HepG2 (cell line): ENCODE data around the gene OPN3. TPM values are rescaled to one million over a fixed set of nuclear protein-coding genes. Genes with fewer than 3 reads are reported as not detected.

ENCODE experiments used
- ATAC-seq: fragments of 200-7000 bp; cut with Tn5 transposase; 3 replicates; pipeline ENCODE4 v1.9.1; 2020; ENCODE audit warnings: mild to moderate bottlenecking, moderate library complexity
- BruUV-seq: library from RNA; stranded (reverse); fragments of 400-500 nt; replicated peaks from 2 replicates; lab custom pipeline; 2021; lab: Mats Ljungman, UMichigan
- CTCF ChIA-PET: fragments of 300-600 bp; formaldehyde crosslinking; extraction: SDS; loops from one replicate; lab custom pipeline; 2021; ENCODE audit warnings: low total read pairs, inconsistent platforms, low intra/inter-chr PET ratio; lab: Yijun Ruan, JAX
- POLR2A ChIA-PET: fragments of 350-600 bp; sonication (Branson Sonifier 250); formaldehyde crosslinking; loops from one replicate; lab custom pipeline; 2020; ENCODE audit warnings: antibody characterized with exemption, inconsistent platforms; lab: Yijun Ruan, JAX
- DNase-seq: peaks from one replicate; pipeline ENCODE4 v3.0.0-alpha.2; 2015; ENCODE audit warnings: low spot score
- FAIRE-seq: peaks from 3 replicates; lab custom pipeline; 2011; peaks lifted over from hg19 to GRCh38; lab: Jason Lieb, UNC
- H2AFZ ChIP-seq: one replicate; pipeline ENCODE4 v1.6.1; 2011; ENCODE audit warnings: low read length, inconsistent platforms
- H3K27ac ChIP-seq: fragments of 300-600 bp; 3 replicates; pipeline ENCODE4 v1.8.0; 2011; ENCODE audit warnings: mixed run types, mild to moderate bottlenecking, mixed read lengths, low read length, inconsistent platforms; ENCODE audit not compliant: insufficient read depth; ENCODE audit errors: extremely low read length
- H3K27me3 ChIP-seq, 2 experiments: fragments of 200-600 bp in 1 of 2; 2 replicates in 1 of 2; 3 replicates in 1 of 2; pipeline versions ENCODE4 v1.6.0 to v1.8.0; 2011; ENCODE audit warnings: low read length in 2 of 2, mild to moderate bottlenecking in 2 of 2, moderate library complexity in 2 of 2, inconsistent platforms in 1 of 2; ENCODE audit not compliant: insufficient read depth in 2 of 2, control insufficient read depth in 1 of 2
- H3K36me3 ChIP-seq, 2 experiments: fragments of 200-600 bp in 1 of 2; replicated peaks in 1 of 2; 2 replicates in 1 of 2; 3 replicates in 1 of 2; pipeline versions ENCODE4 v1.5.1 to v1.8.0; 2011; ENCODE audit warnings: low read length in 2 of 2, inconsistent platforms in 1 of 2; ENCODE audit not compliant: insufficient read depth in 2 of 2, control insufficient read depth in 1 of 2
- H3K4me1 ChIP-seq: 2 replicates; pipeline ENCODE4 v1.5.1; 2012; ENCODE audit warnings: low read length, inconsistent platforms; ENCODE audit not compliant: insufficient read depth
- H3K4me2 ChIP-seq: 2 replicates; pipeline ENCODE4 v1.6.0; 2011; ENCODE audit warnings: low read depth, low read length, inconsistent platforms
- H3K4me3 ChIP-seq, 3 experiments: fragments of 200-600 bp in 1 of 3; sonication (generic), shearing (Covaris generic) in 1 of 3; replicated peaks in 1 of 3; 2 replicates each; pipeline ENCODE4 v1.5.1; 2011 to 2016; ENCODE audit warnings: low read length in 3 of 3, inconsistent platforms in 2 of 3, low read depth in 2 of 3, mild to moderate bottlenecking in 2 of 3, control low read depth in 1 of 3, mixed read lengths in 1 of 3; ENCODE audit not compliant: insufficient read depth in 1 of 3
- H3K79me2 ChIP-seq: one replicate; pipeline ENCODE4 v1.6.1; 2011; ENCODE audit warnings: low read length, inconsistent platforms; ENCODE audit not compliant: insufficient read depth
- H3K9ac ChIP-seq: 2 replicates; pipeline ENCODE4 v1.6.0; 2011; ENCODE audit warnings: mild to moderate bottlenecking, low read depth, low read length, inconsistent platforms; ENCODE audit not compliant: insufficient read depth
- H3K9me3 ChIP-seq: 2 replicates; pipeline ENCODE4 v1.5.1; 2012; ENCODE audit warnings: mild to moderate bottlenecking, low read length
- H4K20me1 ChIP-seq: 2 replicates; pipeline ENCODE4 v1.6.0; 2011; ENCODE audit warnings: inconsistent platforms, mild to moderate bottlenecking, low read length, moderate library complexity; ENCODE audit not compliant: insufficient read depth
- EEA1 ChIP-seq: sonication (generic); formaldehyde crosslinking; IDR thresholded peaks from 2 replicates; pipeline ENCODE4 v1.5.1; 2020; ENCODE audit warnings: mild to moderate bottlenecking, missing genetic modification reagents, borderline replicate concordance
- GFI1 ChIP-seq: sonication (generic); formaldehyde crosslinking; IDR thresholded peaks from 2 replicates; pipeline ENCODE4 v1.5.0; 2020; ENCODE audit warnings: missing genetic modification reagents, mild to moderate bottlenecking, borderline replicate concordance
- NONO ChIP-seq, 2 experiments: fragments of 450-650 bp in 1 of 2; sonication (generic) in 1 of 2; formaldehyde crosslinking in 1 of 2; IDR thresholded peaks in 1 of 2; conservative IDR thresholded peaks in 1 of 2; 2 replicates each; pipeline versions ENCODE4 v1.6.1 to v1.8.0; 2017 to 2022; ENCODE audit warnings: mild to moderate bottlenecking in 1 of 2, missing genetic modification reagents in 1 of 2, moderate library complexity in 1 of 2
- RELA ChIP-seq: sonication (generic); formaldehyde crosslinking; IDR thresholded peaks from 2 replicates; pipeline ENCODE4 v1.4.0; 2020; ENCODE audit warnings: missing genetic modification reagents
- U2AF1 ChIP-seq: fragments of 200-400 bp; formaldehyde crosslinking; optimal IDR thresholded peaks from 2 replicates; pipeline ENCODE3; 2017; ENCODE audit warnings: mild to moderate bottlenecking, low read depth, low read length
- UBTF ChIP-seq: sonication (generic); formaldehyde crosslinking; IDR thresholded peaks from 2 replicates; pipeline ENCODE4 v1.4.0; 2020; ENCODE audit warnings: mild to moderate bottlenecking, missing genetic modification reagents
- USF2 ChIP-seq, 2 experiments: sonication (generic) in 1 of 2; formaldehyde crosslinking in 1 of 2; IDR thresholded peaks; 2 replicates each; pipeline versions ENCODE4 v1.5.1 to v1.6.1; 2011 to 2020; ENCODE audit warnings: borderline replicate concordance in 1 of 2, low read depth in 1 of 2, low read length in 1 of 2, mild to moderate bottlenecking in 1 of 2, missing genetic modification reagents in 1 of 2, moderate library complexity in 1 of 2
- ZNF121 ChIP-seq: sonication (generic); formaldehyde crosslinking; IDR thresholded peaks from 2 replicates; pipeline ENCODE4 v1.5.0; 2020; ENCODE audit warnings: mild to moderate bottlenecking, missing genetic modification reagents
- ZNF333 ChIP-seq: sonication (generic); formaldehyde crosslinking; IDR thresholded peaks from 2 replicates; pipeline ENCODE4 v1.4.0; 2020; ENCODE audit warnings: mild to moderate bottlenecking, missing genetic modification reagents, borderline replicate concordance
- WGBS: methylation state at CpG from one replicate; pipeline ENCODE4 v1.1.6; 2017; ENCODE audit warnings: low lambda C conversion rate; 5-methylcytosine and 5-hydroxymethylcytosine counted together
- in situ Hi-C: cut with HindIII; loops from 2 replicates; pipeline ENCODE4 v1.10.0; 2017; ENCODE audit warnings: low pct_unique_long_range_greater_than_20kb; ENCODE audit not compliant: extremely low pct_ligation_motif_present
- intact Hi-C: fragments of 100-400 bp; cut with micrococcal nuclease; formaldehyde crosslinking; loops from one replicate; pipeline ENCODE4 v1.10.0; 2022; ENCODE audit not compliant: unreplicated experiment
- polyA plus RNA-seq, 8 experiments: library from polyadenylated mRNA; depleted of rRNA in 3 of 8; stranded (reverse) in 7 of 8; unstranded in 1 of 8; fragments of >200 nt; fragmentation: Illumina TruSeq in 4 of 8; extraction: Trizol in 4 of 8; gene quantifications; 2 replicates each; pipeline versions ENCODE4 v1.2.1 to v1.2.3, GENCODE V29; 2011 to 2016; ENCODE audit warnings: low read depth in 4 of 8, missing spikeins in 1 of 8, mixed read lengths in 1 of 8; ENCODE audit not compliant: insufficient read depth in 1 of 8
- total RNA-seq, 5 experiments: library from RNA; depleted of rRNA; stranded (reverse); fragments of >200 nt; fragmentation: Illumina TruSeq; extraction: Trizol; gene quantifications; 2 replicates each; pipeline ENCODE4 v1.2.3, GENCODE V29; 2016; ENCODE audit warnings: low read depth in 1 of 5
- TF ChIP-seq, protein P1 (sequence below): sonication (generic); formaldehyde crosslinking; IDR thresholded peaks from 2 replicates; pipeline ENCODE4 v1.4.0; 2020; ENCODE audit warnings: missing genetic modification reagents
- TF ChIP-seq, protein P2 (sequence below): sonication (generic); formaldehyde crosslinking; IDR thresholded peaks from 2 replicates; pipeline ENCODE4 v1.4.0; 2020; ENCODE audit warnings: missing genetic modification reagents

Gene OPN3
- total and polyA plus RNA-seq, 2 of the 13 experiments (the other 11 are each of a cell fraction or from before 2014, with no cell fraction given): 17.4 to 23.0 TPM

GRCh38 chr1:241638099-241638682 lies 2.0 kb downstream of the OPN3 start:
- no peak overlapping the region for H2AFZ ChIP-seq
- no peak for ATAC-seq
- TF ChIP-seq ZNF121 (CRISPR knock-in tag) (no peak), EEA1 (CRISPR knock-in tag) (no peak), NONO (IDR thresholded peaks at IDR 0.05) (no peak), NONO (CRISPR knock-in tag; conservative IDR thresholded peaks at IDR 0.05) (no peak), ZNF333 (no peak), UBTF (no peak), RELA (CRISPR knock-in tag) (no peak), GFI1 (no peak), USF2 (IDR thresholded peaks at IDR 0.05; ENCODE audit: low read depth, low read length) (no peak), USF2 (CRISPR knock-in tag; IDR thresholded peaks at IDR 0.05; ENCODE audit: borderline replicate concordance) (no peak), U2AF1 (no peak)
- TF ChIP-seq, protein P1, sequence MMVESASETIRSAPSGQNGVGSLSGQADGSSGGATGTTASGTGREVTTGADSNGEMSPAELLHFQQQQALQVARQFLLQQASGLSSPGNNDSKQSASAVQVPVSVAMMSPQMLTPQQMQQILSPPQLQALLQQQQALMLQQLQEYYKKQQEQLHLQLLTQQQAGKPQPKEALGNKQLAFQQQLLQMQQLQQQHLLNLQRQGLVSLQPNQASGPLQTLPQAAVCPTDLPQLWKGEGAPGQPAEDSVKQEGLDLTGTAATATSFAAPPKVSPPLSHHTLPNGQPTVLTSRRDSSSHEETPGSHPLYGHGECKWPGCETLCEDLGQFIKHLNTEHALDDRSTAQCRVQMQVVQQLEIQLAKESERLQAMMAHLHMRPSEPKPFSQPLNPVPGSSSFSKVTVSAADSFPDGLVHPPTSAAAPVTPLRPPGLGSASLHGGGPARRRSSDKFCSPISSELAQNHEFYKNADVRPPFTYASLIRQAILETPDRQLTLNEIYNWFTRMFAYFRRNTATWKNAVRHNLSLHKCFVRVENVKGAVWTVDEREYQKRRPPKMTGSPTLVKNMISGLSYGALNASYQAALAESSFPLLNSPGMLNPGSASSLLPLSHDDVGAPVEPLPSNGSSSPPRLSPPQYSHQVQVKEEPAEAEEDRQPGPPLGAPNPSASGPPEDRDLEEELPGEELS (CRISPR knock-in tag): no peak
- TF ChIP-seq, protein P2, sequence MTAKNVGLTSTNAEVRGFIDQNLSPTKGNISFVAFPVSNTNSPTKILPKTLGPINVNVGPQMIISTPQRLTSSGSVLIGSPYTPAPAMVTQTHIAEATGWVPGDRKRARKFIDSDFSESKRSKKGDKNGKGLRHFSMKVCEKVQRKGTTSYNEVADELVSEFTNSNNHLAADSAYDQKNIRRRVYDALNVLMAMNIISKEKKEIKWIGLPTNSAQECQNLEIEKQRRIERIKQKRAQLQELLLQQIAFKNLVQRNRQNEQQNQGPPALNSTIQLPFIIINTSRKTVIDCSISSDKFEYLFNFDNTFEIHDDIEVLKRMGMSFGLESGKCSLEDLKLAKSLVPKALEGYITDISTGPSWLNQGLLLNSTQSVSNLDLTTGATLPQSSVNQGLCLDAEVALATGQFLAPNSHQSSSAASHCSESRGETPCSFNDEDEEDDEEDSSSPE (CRISPR knock-in tag): no peak
- TF ChIP-seq, all 625 proteins: peak for 0
- FAIRE-seq (no peak), DNase-seq (no peak)
- in situ Hi-C loops: loop anchor here (10.0 kb wide), 1 partner anchor 113 kb away; no protein-coding TSS in a partner anchor
- intact Hi-C loops: no loop called here
- WGBS: 69% methylated on average over 5 of the region's 5 CpGs
- POLR2A ChIA-PET: no interaction called here
- CTCF ChIA-PET: no interaction called here
- Histone ChIP-seq H3K4me3 (peak overlapping the region; percentile 33 to 99 (median 85); a peak in 5 of 6 replicates), H3K4me1 (peaks cover 47% of the 10 kb centered on the region), H3K36me3 (peaks cover 2 to 18% of the 10 kb centered on the region in 2 experiments; a peak in 4 of 5 replicates), H3K79me2 (peaks cover 24% of the 10 kb centered on the region), H3K27me3 (no peaks in the 10 kb centered on the region; a peak in 1 of 5 replicates), H3K9me3 (no peaks in the 10 kb centered on the region), H3K4me2 (peak overlapping the region; percentile 77), H4K20me1 (peaks cover 6% of the 10 kb centered on the region; the same call in 1 of the 2 replicates), H3K27ac (no peak overlapping the region), H3K9ac (peak overlapping the region; percentile 38)
- BruUV-seq: no TSS peak
